KOPT-K1 (cell line): Measurements from ENCODE around the gene MED31.
"Not testable (repeated sequence)": the region's sequence is repeated elsewhere in the genome, so short reads cannot be mapped to it uniquely, and the experiment has no call there.

Experiments
- H3K27ac ChIP-seq: fragments of 200-600 bp; sonication (generic); 2 replicates; pipeline ENCODE4 v1.5.1; 2016; ENCODE audit warnings: antibody characterized with exemption, mild to moderate bottlenecking, low read depth, low read length; ENCODE audit not compliant: poor library complexity, severe bottlenecking
- H3K36me3 ChIP-seq: fragments of 200-600 bp; sonication (generic); 2 replicates; pipeline ENCODE4 v1.5.1; 2017; ENCODE audit warnings: antibody characterized with exemption, mild to moderate bottlenecking, low read length, moderate library complexity; ENCODE audit not compliant: insufficient read depth
- H3K9me3 ChIP-seq: fragments of 200-600 bp; sonication (generic); 2 replicates; pipeline ENCODE4 v1.5.1; 2017; ENCODE audit warnings: antibody characterized with exemption, low read length, mild to moderate bottlenecking; ENCODE audit not compliant: insufficient read depth, poor library complexity, severe bottlenecking

The MED31 gene

DNA sequence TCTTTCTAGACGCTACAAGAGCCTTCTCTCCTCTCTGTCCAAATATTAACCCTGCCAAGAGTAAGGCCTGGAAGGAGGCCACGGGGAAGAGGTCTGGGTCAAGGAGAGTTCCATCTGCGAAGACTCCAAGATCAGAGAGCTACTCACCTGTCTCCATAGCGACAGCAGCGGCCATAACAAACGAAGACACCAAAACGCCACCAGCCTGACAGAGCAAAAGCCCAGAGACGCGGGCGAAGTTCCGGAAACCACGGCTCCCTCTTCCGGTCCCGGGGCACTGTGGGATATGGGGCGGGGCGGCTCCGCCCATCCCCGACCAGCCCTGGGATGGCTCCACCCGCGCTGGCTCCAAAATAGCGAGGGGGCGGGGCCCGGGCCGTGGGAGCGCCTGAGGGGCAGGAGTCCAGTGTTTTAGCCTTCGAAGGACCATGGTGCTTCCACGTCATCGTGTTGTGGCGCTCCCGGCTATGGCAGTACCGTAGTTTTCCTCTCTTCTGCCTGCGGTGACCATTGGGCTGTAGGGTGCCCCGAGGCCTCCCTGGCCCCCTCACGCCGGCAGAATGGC, at the start of gene MED31, which contains the start of gene C17orf100:
MED31 (minus strand) TSS at position 252 of the 565 bp plus-strand sequence; CDS start at position 175, 77 bp downstream.
C17orf100 (plus strand) TSS at position 409 of the 565 bp plus-strand sequence; CDS start at position 561, 152 bp downstream.
- H3K36me3 ChIP-seq = peaks cover 31% of the 10 kb centered on the region
- no peaks in the 10 kb centered on the region for H3K9me3 ChIP-seq
- H3K27ac ChIP-seq = peak within 1 kb of the TSS; percentile 71

DNA sequence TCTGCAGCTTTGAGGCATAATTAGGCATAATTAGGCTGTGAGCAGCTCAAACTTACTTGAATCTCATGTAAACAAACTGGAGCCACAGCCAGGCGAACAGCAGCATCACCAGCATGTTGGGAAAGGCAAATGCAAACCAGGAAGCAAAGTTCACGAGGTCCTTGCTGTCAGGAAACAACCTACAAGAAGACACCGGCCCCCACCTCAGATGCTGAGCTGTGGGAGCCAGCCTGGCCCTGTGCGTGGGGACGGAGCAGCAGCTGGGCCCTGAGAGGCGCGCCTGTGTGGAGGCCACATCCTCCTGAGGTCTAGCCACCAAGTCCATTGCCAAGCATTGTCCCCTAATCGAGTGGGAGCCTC, 49.5 kb upstream of the MED31 start:
- Histone ChIP-seq H3K36me3 (no peaks in the 10 kb centered on the region), H3K27ac (no peak overlapping the region), H3K9me3 (no peaks in the 10 kb centered on the region)

DNA sequence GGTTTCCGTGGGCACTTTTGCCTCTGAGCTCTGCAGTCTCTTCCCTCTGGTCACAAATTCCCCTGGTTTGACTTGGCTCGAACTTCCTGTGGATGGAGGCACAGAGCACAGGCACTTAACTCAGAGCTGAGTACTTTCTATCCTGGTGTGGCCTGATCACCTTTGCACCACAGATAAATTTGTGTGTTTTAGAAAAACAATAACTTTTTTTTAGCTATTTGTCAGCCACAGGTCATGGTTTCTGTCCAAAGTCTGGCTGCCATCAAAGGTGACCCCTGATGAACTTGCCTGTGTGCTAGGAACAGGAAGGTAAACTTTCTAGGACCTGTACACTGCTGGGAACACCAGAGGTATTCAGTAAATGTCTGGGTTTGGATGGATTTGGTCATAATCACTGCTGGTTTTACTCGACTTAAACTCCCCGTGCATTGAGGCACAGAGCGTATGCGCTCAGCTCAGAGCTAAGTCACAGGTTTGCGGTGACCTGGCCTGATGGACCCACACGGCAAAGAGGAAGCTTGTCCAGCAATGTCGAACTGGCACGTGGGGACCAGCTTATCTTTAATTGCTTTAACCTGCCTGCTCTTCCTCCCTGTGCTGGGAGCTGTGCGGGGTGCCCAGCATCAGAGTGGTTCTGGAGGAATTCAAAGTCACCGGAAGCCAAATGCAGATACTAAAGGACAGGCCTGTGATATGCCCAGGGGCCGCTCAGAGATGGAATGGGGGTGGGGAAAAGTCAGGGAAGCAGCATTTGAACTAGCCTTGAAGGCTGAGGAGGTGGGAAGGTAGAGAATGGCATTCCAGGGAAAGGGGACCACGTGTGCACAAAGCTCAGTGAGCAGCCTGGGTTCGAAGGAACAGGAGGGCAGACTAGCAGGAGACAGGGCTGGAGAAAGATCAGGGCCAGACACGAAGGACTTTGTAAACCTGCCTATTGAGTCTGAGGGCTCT, 48.9 kb upstream of the MED31 start:
- H3K27ac ChIP-seq = no peak overlapping the region
- no peaks in the 10 kb centered on the region for H3K9me3 ChIP-seq
- H3K36me3 ChIP-seq = no peaks in the 10 kb centered on the region

DNA sequence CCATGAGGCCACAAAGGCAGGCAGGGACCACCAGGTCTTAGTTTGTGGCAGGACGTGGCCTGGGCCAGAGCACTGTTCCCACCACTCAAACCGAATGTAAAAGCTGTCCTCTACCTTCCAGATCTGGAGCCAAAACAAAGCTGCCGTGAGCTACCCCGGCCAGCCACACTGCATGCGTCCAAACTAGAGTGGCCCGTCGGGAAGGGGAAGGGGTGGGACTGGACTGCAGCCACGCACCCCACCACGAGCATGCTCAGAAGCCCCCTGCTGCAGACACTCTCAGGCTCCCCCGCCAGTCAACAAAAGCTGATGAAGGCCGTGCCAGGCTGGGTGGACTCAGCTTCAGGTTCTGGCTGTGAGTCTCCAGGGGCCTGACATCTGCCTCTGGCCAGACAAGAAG, 46.6 kb upstream of the MED31 start:
- Histone ChIP-seq H3K9me3 (no peaks in the 10 kb centered on the region), H3K27ac (no peak overlapping the region)

DNA sequence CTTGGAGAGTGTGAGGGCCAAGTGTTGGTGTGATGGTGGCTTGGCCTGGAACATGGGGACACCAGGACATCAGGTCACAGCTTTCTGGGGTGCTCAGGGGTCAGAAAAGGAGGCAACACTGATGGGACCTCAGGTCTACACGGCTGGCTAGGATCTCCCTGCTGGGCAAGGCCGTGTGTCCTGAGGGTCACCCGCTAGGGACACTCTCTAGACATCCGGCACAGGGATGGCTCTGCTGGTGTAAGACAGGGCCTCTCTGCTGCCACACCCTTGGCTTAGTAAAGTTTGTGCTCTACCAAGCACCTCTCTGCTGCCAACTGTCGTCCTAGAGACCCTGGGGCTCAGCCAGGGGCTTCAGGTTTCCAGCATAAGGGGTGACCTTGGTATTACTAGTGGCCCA, 45.5 kb upstream of the MED31 start:
- Histone ChIP-seq H3K27ac (no peak overlapping the region), H3K9me3 (no peaks in the 10 kb centered on the region)

More for the DNA sequence above, 46.6 kb upstream of the MED31 start:
- no peaks in the 10 kb centered on the region for H3K36me3 ChIP-seq

DNA sequence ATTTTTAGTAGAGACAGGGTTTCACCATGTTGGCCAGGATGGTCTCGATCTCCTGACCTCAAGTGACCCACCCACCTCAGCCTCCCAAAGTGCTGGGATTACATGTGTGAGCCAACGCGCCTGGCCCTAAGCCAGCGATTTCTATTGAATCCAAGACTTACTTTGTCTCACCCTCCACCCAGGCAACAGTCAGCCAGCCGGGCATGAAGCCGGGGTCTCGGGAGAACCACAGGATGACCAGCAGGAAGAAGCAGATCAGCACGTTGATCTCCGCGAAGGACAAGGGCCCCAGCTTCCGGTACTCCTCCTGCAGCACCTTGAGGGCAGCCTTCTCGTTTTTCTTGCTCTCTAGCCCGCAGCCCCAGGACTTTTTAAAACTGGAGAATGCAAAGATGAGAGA, 44.2 kb upstream of the MED31 start:
- no peak overlapping the region for H3K27ac ChIP-seq
- H3K36me3 ChIP-seq = no peaks in the 10 kb centered on the region
- no peaks in the 10 kb centered on the region for H3K9me3 ChIP-seq

More for the DNA sequence above, 45.5 kb upstream of the MED31 start:
- H3K36me3 ChIP-seq = no peaks in the 10 kb centered on the region

DNA sequence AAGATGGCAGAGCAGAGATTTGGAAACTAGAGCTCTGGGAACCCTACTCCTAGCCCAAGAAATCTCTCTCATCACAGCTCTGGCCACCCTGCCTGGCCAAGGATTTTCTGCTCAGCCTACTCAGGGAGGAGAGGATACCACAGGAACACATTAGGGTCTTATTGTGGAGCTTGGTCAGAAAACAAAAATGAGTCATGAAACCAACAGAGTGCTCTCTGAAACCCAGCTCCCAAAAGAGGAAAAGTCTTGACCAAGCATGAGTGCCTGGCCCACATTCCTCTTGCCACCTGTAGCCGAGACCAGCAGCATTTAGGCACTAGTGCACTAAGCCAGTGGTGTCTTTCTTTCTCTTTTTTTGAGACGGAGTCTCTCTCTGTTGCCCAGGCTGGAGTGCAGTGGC, 43.6 kb upstream of the MED31 start:
- Histone ChIP-seq H3K9me3 (no peaks in the 10 kb centered on the region), H3K36me3 (no peaks in the 10 kb centered on the region), H3K27ac (no peak overlapping the region)

DNA sequence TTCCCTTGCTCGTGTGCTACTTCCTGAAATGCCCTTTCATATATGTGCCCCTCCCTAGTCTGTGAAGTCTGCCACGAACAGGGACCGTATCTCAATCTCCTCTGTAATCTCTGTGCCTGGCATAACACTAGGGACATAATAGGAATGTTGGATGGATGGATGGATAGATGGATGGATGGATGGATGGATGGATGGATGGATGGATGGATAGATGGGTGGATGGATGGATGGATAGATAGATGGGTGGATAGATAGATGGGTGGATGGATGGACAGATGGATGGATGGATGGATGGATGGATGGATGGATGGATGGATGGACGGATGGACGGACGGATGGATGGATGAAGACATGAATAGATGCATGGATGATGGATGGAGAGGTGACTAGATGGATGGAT, 40.6 kb upstream of the MED31 start:
- H3K27ac ChIP-seq, H3K9me3 ChIP-seq, H3K36me3 ChIP-seq: not testable (repeated sequence)

DNA sequence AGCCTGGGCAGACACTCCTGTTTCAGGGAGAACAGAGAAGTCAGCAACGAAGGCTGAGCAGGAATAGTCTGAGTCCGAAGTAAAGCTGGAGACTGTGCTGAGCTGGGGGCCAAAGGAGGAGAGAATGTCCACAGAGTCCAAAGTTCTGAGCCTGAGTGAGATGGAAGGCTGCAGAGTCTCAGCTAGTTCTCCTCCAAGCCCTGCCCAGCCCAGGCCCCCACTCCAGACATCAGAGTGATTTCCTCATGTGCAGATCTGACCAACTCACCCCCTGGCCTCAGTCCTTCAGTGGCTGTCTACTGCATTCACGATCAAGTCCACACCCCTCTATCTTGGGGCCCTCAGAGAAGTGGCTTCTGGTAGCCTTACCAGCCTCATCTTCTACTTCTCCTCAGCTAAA, 40.1 kb upstream of the MED31 start:
- Histone ChIP-seq H3K36me3 (no peaks in the 10 kb centered on the region), H3K9me3 (no peaks in the 10 kb centered on the region), H3K27ac (no peak overlapping the region)

DNA sequence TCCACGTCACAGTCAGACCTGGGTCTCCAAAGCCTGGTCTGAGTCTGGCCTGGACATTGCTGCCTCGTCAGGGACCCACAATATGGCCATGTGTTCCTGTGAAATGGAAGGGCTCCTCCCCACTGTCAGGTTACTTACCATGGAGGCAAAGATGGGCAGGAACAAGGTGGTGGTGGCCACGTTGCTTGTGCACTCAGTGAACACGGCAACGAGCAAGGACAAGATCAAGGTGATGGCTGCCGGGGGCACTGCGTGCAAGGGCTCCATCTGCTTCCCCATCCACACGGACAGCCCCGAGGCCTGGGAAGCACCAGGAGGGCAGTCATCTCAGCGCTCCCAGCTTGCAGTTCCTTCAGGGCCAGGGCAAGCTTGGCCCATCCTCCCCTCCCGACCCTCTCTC, 39.2 kb upstream of the MED31 start:
- no peaks in the 10 kb centered on the region for H3K9me3 ChIP-seq
- H3K27ac ChIP-seq = no peak overlapping the region
- H3K36me3 ChIP-seq = no peaks in the 10 kb centered on the region

DNA sequence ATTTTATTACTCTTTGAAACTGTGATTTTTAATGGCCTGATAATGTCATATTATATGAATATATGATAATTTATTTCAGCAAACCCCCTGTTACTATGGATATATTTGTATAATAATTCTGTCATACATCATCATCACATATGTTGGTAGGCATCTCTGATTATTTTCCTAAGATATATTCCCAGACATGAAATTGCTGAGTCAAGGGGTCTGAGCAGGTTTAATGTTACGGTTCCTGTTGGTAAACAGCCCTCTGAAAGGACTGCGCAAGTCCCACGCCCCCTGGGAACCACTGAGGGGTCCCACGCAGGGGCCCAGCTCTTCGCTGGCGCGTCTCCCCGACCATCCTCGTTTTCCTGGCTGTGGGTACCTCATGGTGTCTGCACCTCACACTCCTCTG, 37.5 kb upstream of the MED31 start:
- no peak overlapping the region for H3K27ac ChIP-seq

DNA sequence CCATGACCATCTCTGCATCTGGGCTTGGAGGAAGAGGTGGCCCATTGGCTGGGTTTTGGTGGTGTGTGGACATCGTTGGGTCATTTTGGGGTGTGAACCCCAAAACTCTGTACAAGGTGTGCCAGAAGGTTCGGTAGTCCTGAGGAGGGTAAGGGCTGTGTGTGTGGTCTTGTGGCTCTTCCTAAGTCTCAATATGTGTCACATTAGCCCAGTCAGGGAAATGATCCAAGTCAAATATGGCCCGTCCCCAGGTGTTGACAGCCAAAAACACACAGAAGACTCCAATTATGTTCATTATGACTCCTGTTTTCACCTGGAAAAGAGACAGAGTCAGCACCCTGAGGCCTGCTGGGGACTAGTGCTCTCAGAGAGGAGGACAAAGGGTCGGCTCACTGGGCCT, 34.6 kb upstream of the MED31 start:
- Histone ChIP-seq H3K27ac (no peak overlapping the region), H3K36me3 (no peaks in the 10 kb centered on the region), H3K9me3 (no peaks in the 10 kb centered on the region)

More for the DNA sequence above, 37.5 kb upstream of the MED31 start:
- Histone ChIP-seq H3K9me3 (no peaks in the 10 kb centered on the region), H3K36me3 (no peaks in the 10 kb centered on the region)

DNA sequence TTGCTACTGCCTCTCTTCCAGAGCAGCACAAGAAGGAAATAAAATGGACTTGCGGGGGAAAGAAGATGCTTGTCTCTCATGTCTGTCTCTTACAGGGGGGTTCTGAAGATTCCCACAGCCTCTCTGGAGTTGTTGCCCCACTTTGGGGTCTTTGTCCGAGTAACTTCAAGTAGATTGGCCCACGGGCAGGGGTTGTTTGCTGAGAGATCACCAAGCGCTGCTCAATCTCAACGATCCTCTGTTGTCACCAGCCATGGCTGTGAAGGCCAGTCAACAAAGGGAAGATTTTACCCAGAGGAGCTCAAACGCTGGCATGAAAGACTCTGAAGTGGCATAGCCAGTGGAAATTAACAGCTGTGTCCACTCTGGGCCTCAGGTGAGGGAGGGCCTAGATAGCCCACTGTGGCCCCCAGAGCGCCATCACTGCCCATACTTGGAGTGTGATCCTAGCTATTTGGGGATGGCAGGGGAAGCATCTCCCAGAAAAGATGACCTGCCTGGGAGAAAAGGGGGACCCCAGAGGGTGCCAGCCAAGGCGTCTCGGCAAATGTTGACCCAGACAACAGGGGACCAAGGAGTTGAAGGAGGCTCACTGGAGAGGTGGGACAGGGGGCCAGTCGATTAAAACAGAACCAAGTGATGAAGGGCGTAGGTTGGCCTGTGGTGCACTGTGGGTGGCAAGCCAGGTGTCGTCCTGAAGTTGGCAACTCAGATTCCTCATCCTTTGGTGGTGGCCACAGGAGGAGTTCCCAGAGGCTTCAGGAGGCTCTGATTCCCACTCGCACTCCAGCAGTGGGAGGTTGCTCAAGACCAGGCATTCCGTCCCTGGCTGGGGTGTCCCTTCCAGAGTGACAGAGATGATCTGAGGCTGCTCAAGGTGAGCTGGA, 33.7 kb upstream of the MED31 start:
- H3K9me3 ChIP-seq = no peaks in the 10 kb centered on the region
- H3K27ac ChIP-seq = no peak overlapping the region
- H3K36me3 ChIP-seq = no peaks in the 10 kb centered on the region

DNA sequence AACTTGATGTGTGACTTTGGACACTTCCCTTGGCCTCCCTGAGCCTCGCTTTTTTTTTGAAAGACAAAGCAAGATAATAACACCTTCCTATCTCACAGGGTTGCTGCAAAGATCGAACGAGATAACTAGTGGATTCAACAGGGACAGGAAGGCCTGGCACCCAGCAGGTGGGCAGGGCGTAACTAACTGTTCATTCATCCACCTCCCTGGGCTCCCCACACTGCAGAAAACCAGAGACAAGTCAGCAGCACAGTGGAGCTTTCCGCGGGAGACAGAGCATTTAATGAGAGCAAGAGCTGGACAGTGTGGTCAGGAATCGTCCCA, 33.0 kb upstream of the MED31 start:
- no peak overlapping the region for H3K27ac ChIP-seq
- H3K36me3 ChIP-seq = no peaks in the 10 kb centered on the region
- H3K9me3 ChIP-seq = no peaks in the 10 kb centered on the region
